ENCODE results near the gene TNFRSF21. TPM values are rescaled to one million over a fixed set of nuclear protein-coding genes. Genes with fewer than 3 reads are reported as not detected.

Gene TNFRSF21
- total RNA-seq, 4 donors from 2014 or later = 43.4 to 78.9 (median 63.0) TPM

- Histone ChIP-seq H3K27ac (no peak overlapping the region), H3K9me3 (no peaks in the 10 kb centered on the region), H3K27me3 (no peaks in the 10 kb centered on the region), H3K4me3 (no peak overlapping the region), H3K36me3 (no peaks in the 10 kb centered on the region), H3K4me1 (peaks cover 0 to 29% (median 0%) of the 10 kb centered on the region in 3 donors)
- TF ChIP-seq POLR2A (IDR thresholded peaks at IDR 0.05) = no peak
- TF ChIP-seq, protein P1, sequence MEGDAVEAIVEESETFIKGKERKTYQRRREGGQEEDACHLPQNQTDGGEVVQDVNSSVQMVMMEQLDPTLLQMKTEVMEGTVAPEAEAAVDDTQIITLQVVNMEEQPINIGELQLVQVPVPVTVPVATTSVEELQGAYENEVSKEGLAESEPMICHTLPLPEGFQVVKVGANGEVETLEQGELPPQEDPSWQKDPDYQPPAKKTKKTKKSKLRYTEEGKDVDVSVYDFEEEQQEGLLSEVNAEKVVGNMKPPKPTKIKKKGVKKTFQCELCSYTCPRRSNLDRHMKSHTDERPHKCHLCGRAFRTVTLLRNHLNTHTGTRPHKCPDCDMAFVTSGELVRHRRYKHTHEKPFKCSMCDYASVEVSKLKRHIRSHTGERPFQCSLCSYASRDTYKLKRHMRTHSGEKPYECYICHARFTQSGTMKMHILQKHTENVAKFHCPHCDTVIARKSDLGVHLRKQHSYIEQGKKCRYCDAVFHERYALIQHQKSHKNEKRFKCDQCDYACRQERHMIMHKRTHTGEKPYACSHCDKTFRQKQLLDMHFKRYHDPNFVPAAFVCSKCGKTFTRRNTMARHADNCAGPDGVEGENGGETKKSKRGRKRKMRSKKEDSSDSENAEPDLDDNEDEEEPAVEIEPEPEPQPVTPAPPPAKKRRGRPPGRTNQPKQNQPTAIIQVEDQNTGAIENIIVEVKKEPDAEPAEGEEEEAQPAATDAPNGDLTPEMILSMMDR (IDR thresholded peaks at IDR 0.05) = no peak
- no peak for DNase-seq
- intact Hi-C loops (cut with DNase I) = no loop called here
- WGBS, 2 donors = 76 to 81% methylated on average over 5 of the region's 5 CpGs
Observed at GRCh38 chr6:47196113-47196512, 113.6 kb downstream of the TNFRSF21 start.

DNA sequence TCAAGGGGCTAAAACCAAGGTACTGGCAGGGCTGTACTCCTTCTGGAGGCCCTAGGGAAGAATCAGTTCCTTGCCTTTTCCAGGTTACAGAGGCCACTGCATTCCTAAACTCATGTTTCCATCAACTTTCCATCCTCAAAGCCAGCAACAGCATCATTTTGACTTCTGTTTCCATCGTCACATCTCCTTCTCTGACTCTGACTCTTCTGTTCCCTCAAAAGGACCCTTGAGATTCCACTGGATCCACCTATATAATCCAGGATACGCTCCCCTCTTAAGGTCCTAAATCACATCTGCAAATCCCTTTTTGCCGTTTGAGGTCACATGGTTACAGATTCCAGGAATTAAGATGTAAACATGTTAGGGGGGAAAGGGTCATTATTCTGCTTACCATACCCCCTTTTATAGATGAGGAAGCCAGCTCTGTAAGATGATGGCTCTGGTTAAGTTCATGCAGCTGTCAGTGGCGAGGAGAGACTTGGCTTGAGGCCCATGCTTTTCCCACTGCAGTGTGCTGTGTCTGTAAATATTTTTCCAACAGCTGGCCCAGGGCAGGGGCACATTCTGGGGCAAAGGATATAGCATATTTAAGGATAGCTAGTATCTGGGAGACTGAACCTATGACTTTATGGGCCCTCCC lies 114.6 kb downstream of the TNFRSF21 start:
- Histone ChIP-seq H3K4me1 (peaks cover 0 to 25% (median 0%) of the 10 kb centered on the region in 3 donors), H3K4me3 (no peak overlapping the region), H3K27me3 (no peaks in the 10 kb centered on the region), H3K9me3 (no peaks in the 10 kb centered on the region), H3K27ac (no peak overlapping the region), H3K36me3 (no peaks in the 10 kb centered on the region)
- 58 to 76% methylated on average over 4 of the region's 4 CpGs for WGBS, 2 donors
- intact Hi-C loops (cut with DNase I) = no loop called here
- no peak for DNase-seq
- TF ChIP-seq, protein P1 (IDR thresholded peaks at IDR 0.05) = no peak
- TF ChIP-seq POLR2A (IDR thresholded peaks at IDR 0.05) = no peak

- Histone ChIP-seq H3K9me3 (no peaks in the 10 kb centered on the region), H3K4me3 (no peak overlapping the region), H3K4me1 (peaks cover 0 to 26% (median 0%) of the 10 kb centered on the region in 3 donors), H3K27me3 (no peaks in the 10 kb centered on the region), H3K27ac (no peak overlapping the region), H3K36me3 (no peaks in the 10 kb centered on the region)
- 44 to 50% methylated on average over 1 of the region's 1 CpG for WGBS, 2 donors
- no peak for DNase-seq
- intact Hi-C loops (cut with DNase I) = no loop called here
- TF ChIP-seq, protein P1 (IDR thresholded peaks at IDR 0.05) = no peak
- no peak for TF ChIP-seq POLR2A (IDR thresholded peaks at IDR 0.05)
Observed at GRCh38 chr6:47188588-47189021, 121.1 kb downstream of the TNFRSF21 start.

DNA sequence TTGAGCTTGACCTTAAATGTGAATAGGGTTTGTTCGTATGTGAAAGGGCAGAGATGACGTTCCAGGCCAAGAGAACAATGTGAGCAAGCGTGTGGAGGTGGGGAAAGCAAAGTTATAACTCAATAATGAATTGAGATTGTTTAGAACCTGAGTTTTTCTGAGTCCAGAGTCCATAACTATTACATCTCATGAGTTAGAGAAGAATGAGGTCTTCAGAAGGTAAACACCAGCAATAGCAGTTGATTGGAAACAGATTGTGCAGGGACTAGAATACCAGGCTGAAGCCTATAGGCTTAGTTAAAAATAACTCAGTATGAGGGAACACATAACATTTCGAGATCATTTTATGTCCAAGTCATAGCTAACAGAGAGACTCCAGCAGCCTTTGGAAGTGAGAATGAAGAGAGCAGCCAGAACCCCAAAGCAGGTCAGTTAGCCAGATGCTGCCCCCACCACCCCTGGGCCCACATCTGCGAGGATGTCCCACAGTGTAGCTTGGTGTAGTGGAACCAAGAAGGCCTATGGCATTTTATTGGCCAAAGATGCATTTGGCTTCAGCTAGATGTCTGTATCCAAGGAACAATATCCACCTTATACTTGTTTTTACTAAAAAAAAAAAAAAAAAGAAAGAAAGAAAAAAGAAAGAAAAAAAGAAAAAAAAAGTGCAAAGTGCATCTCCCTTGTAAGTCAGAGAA lies 121.7 kb downstream of the TNFRSF21 start:
- Histone ChIP-seq H3K4me3 (no peak overlapping the region), H3K27me3 (no peaks in the 10 kb centered on the region), H3K4me1 (peaks cover 0 to 31% (median 3%) of the 10 kb centered on the region in 3 donors), H3K36me3 (no peaks in the 10 kb centered on the region), H3K9me3 (no peaks in the 10 kb centered on the region), H3K27ac (no peak overlapping the region)
- intact Hi-C loops (cut with DNase I) = no loop called here
- WGBS, 2 donors = 77 to 79% methylated on average over 5 of the region's 5 CpGs
- TF ChIP-seq, protein P1 (IDR thresholded peaks at IDR 0.05) = no peak
- TF ChIP-seq POLR2A (IDR thresholded peaks at IDR 0.05) = no peak
- DNase-seq = no peak

DNA sequence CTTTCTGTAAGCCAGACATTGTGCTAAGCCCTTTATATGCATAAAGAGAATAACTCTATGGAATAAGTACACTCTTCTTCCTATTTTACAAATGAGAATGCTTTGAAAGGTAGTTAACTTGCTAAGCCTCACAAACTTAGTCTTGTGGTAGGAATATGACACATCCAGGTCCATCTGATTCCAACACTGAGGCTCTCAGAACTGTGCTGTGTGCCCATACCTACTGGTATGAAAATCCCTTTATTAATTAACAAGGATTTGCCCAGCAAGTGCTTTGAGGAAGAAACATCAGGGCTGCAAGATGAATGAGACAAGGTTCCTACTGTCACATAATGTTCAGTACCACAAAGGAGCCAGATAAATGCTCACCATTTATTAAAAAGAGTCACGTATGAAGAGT lies 122.6 kb downstream of the TNFRSF21 start:
- 88 to 95% methylated on average over 1 of the region's 1 CpG for WGBS, 2 donors

More for the DNA sequence above, 122.6 kb downstream of the TNFRSF21 start:
- intact Hi-C loops (cut with DNase I) = no loop called here
- Histone ChIP-seq H3K27ac (no peak overlapping the region), H3K36me3 (no peaks in the 10 kb centered on the region), H3K27me3 (no peaks in the 10 kb centered on the region), H3K4me3 (no peak overlapping the region), H3K9me3 (no peaks in the 10 kb centered on the region), H3K4me1 (peaks cover 0 to 41% (median 8%) of the 10 kb centered on the region in 3 donors)
- TF ChIP-seq, protein P1 (IDR thresholded peaks at IDR 0.05) = no peak
- no peak for TF ChIP-seq POLR2A (IDR thresholded peaks at IDR 0.05)
- DNase-seq = no peak

Measured in esophagus squamous epithelium (tissue), 5 donors.